Measurements from ENCODE around the gene SP3.

GRCh38 chr2:174009488-174010223 is 44.5 kb upstream of the SP3 start:
- no peak for TF ChIP-seq EZH2phosphoT487 (IDR thresholded peaks at IDR 0.05; ENCODE audit: low read depth)
- no peak for TF ChIP-seq CTCF (IDR thresholded peaks at IDR 0.05; ENCODE audit: low read depth, low read length)
